WI38 (cell line): ENCODE results near the gene SEPTIN5.

Source experiments
- H3K4me3 ChIP-seq: 2 replicates; pipeline ENCODE4 v1.5.1; 2011; ENCODE audit warnings: low read depth, mild to moderate bottlenecking, control low read depth, low read length
- CTCF ChIP-seq: IDR thresholded peaks from 2 replicates; pipeline ENCODE4 v1.5.1; 2012; ENCODE audit warnings: low read depth, mild to moderate bottlenecking, control low read depth, low read length

Gene SEPTIN5

DNA sequence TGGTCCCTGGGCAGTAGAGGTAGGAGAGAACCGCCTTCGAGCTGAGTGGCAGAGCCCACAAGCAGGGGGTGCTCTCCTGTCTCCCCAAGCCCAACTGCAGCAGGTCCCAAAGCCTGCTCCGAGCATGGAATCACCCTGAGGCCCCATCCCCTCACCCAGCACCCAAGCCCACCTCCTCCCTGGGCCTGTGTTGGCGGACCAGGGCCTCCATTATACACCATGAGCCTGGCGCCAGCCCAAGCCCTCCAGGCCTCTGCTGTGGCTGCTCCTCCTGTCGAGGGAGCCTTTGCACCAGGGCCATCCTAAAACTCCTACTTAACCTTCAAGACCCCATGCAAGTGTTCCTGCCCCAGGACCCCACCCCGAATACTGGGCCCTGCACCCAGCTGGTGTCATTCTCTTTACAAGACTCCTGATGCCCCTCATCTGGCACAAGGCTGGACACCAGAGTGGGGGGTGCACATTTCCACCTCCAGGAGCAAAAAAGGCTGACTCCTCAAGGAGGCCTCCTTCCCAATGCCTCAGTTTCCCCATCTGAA lies 25.7 kb downstream of the SEPTIN5 start:
- TF ChIP-seq CTCF, result no peak

DNA sequence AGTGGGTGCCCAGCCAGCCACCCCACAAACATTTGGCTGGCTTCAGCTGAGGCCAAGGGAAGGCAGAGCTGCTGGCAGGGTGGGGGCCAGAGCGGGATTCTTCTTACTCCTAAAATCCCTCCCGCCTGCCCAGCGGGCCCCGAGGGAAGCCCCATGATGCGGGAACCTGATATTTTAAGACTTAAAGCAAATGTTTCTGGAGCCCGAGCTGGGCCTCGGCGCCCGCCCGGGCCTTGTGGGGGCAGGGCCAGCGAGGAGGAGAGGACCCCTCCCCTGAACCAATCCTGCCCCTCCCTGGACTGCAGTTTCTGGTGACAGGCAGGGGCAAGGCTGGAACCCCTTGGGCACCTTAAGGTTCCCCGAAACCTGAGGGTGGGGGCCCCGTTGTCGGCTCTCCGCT lies 26.3 kb downstream of the SEPTIN5 start:
- H3K4me3 ChIP-seq, result no peak overlapping the region
- no peak for TF ChIP-seq CTCF

More for the DNA sequence above, 25.7 kb downstream of the SEPTIN5 start:
- H3K4me3 ChIP-seq, result no peak overlapping the region

DNA sequence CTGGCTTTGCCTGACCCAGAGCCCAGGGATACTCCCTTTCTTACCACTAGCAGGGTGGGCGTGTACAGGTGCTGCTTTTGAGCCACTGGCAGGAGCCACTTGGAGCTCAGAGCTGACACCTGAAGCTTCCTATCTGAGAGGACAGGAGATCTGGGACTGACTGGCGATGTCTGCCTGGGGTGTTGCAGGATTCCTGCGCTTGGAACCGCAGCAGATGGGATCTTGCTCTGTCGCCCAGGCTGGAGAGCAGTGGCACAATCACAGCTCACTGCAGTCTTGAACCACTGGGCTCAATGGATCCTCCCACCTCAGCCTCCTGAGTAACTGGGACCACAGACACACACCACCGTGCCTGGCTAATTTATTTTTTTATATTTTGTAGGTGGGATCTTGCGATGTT lies 26.8 kb downstream of the SEPTIN5 start:
- TF ChIP-seq CTCF, result no peak
- H3K4me3 ChIP-seq, result no peak overlapping the region

- H3K4me3 ChIP-seq, result no peak overlapping the region
- TF ChIP-seq CTCF, result no peak
These were observed 28.1 kb downstream of the SEPTIN5 start for GRCh38 chr22:19742160-19743066.

DNA sequence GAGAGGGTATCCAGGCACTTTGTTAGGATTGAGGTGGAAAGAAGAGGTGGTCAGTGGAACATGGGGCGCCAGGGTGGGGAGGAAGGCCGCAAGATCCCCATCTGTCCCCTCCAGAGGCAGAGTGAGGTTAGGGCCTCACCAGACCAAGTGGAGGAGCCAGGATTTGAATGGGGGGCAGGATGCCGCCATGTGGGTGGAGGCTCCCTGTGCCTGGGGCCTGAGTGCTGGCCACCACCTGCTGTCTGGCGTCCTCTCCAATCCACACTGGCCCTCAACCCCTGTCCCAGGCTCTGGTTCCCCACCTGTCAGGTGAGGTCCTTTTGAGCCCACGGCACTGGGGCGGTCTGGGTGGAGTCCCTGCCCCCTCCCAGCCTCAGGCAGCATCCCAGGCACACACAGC lies 28.8 kb downstream of the SEPTIN5 start:
- H3K4me3 ChIP-seq, result no peak overlapping the region
- TF ChIP-seq CTCF, result no peak

- no peak for TF ChIP-seq CTCF
- no peak overlapping the region for H3K4me3 ChIP-seq
These were observed 29.3 kb downstream of the SEPTIN5 start for GRCh38 chr22:19743651-19744050.

DNA sequence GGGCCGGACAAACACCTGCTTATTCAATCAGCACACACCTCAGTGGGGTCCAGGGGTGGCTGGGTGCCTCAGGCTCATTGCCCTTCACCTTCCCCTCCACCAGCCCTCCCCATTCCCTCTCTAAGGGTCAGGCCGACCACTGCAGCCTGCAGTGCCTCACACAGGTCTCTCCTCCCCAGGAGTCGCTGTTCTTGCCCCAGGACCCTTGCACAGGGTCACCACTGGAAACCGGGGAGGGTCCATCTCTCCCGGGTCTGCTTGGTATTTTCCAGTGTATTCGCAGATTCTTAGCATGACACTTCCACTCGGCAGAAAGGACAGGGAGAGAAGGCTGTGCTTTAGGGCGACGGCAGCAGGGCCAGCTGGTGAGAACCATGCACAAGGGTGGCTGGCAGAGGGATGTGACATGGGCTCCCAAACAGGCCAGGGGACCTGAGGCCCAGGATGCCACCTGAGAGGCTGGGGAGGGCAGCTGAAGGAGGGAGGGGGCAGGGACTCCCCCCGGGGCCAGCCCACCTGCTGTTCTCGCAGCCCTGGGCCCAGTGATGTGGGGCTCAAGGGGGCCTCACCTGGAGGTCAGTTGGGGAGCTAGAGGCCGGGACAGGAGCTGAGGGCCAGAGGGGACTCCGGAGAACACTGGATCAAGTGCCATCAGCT lies 30.2 kb downstream of the SEPTIN5 start:
- no peak for TF ChIP-seq CTCF
- no peak overlapping the region for H3K4me3 ChIP-seq
